Measurements from ENCODE around the gene THTPA. TPM values are rescaled to one million over a fixed set of nuclear protein-coding genes. Genes with fewer than 3 reads are reported as not detected.

The THTPA gene
- total and polyA plus RNA-seq, 2 of the 13 experiments (the other 11 are each of a cell fraction or from before 2014, with no cell fraction given): 7.4 to 8.7 TPM

GRCh38 chr14:23542261-23542660 is 13.8 kb upstream of the THTPA start:
- DNase-seq (ENCODE audit: low spot score) (no peak), ATAC-seq (no peak), FAIRE-seq (no peak)
- in situ Hi-C loops (cut with HindIII; ENCODE audit: extremely low pct_ligation_motif_present, low pct_unique_long_range_greater_than_20kb) (no loop called here), intact Hi-C loops (cut with micrococcal nuclease; ENCODE audit: unreplicated experiment) (no loop called here)
- Histone ChIP-seq H3K27me3 (ENCODE audit: control insufficient read depth in 1 of 2, insufficient read depth in 2 of 2, low read length in 2 of 2) (no peaks in the 10 kb centered on the region), H4K20me1 (ENCODE audit: insufficient read depth, low read length) (no peaks in the 10 kb centered on the region), H3K27ac (ENCODE audit: extremely low read length, insufficient read depth, low read length) (no peak overlapping the region), H3K9me3 (ENCODE audit: low read length) (no peaks in the 10 kb centered on the region), H3K4me3 (replicated peaks in 1 of 3; ENCODE audit: insufficient read depth in 1 of 3, low read depth in 2 of 3, low read length in 3 of 3) (no peak overlapping the region), H3K4me1 (ENCODE audit: insufficient read depth, low read length) (peaks cover 35% of the 10 kb centered on the region), H3K79me2 (ENCODE audit: insufficient read depth, low read length) (no peaks in the 10 kb centered on the region), H2AFZ (ENCODE audit: low read length) (no peak overlapping the region), H3K4me2 (ENCODE audit: low read depth, low read length) (no peak overlapping the region), H3K36me3 (replicated peaks in 1 of 2; ENCODE audit: control insufficient read depth in 1 of 2, insufficient read depth in 2 of 2, low read length in 2 of 2) (no peaks in the 10 kb centered on the region), H3K9ac (ENCODE audit: insufficient read depth, low read depth, low read length) (no peak overlapping the region)
- BruUV-seq (replicated peaks): no TSS peak
- CTCF ChIA-PET (ENCODE audit: low intra/inter-chr PET ratio, low total read pairs): no interaction called here
- TF ChIP-seq ARNTL (CRISPR knock-in tag; IDR thresholded peaks at IDR 0.05) (no peak), ZNF670 (CRISPR knock-in tag; IDR thresholded peaks at IDR 0.05; ENCODE audit: borderline replicate concordance) (no peak), ZNF660 (CRISPR knock-in tag; IDR thresholded peaks at IDR 0.05; ENCODE audit: borderline replicate concordance, low read depth) (no peak), ETV6 (CRISPR knock-in tag; conservative IDR thresholded peaks at IDR 0.05) (no peak)
- 79% methylated on average over 5 of the region's 5 CpGs for WGBS (ENCODE audit: low lambda C conversion rate)
- POLR2A ChIA-PET: no interaction called here

GRCh38 chr14:23543403-23543802 is 12.7 kb upstream of the THTPA start:
- FAIRE-seq (no peak), DNase-seq (ENCODE audit: low spot score) (no peak), ATAC-seq (no peak)
- Histone ChIP-seq H3K4me3 (replicated peaks in 1 of 3; ENCODE audit: insufficient read depth in 1 of 3, low read depth in 2 of 3, low read length in 3 of 3) (no peak overlapping the region), H3K27ac (ENCODE audit: extremely low read length, insufficient read depth, low read length) (no peak overlapping the region), H3K36me3 (replicated peaks in 1 of 2; ENCODE audit: control insufficient read depth in 1 of 2, insufficient read depth in 2 of 2, low read length in 2 of 2) (no peaks in the 10 kb centered on the region), H2AFZ (ENCODE audit: low read length) (no peak overlapping the region), H3K79me2 (ENCODE audit: insufficient read depth, low read length) (no peaks in the 10 kb centered on the region), H4K20me1 (ENCODE audit: insufficient read depth, low read length) (no peaks in the 10 kb centered on the region), H3K9me3 (ENCODE audit: low read length) (no peaks in the 10 kb centered on the region), H3K9ac (ENCODE audit: insufficient read depth, low read depth, low read length) (no peak overlapping the region), H3K4me1 (ENCODE audit: insufficient read depth, low read length) (peaks cover 46% of the 10 kb centered on the region), H3K27me3 (ENCODE audit: control insufficient read depth in 1 of 2, insufficient read depth in 2 of 2, low read length in 2 of 2) (no peaks in the 10 kb centered on the region), H3K4me2 (ENCODE audit: low read depth, low read length) (no peak overlapping the region)
- ChIA-PET CTCF (ENCODE audit: low intra/inter-chr PET ratio, low total read pairs) (no interaction called here), POLR2A (interaction anchor here (0.7 to 1.1 kb wide), 3 partner anchors 12 to 20 kb away, joined by 3 to 4 read pairs (median 3); no protein-coding TSS in a partner anchor)
- in situ Hi-C loops (cut with HindIII; ENCODE audit: extremely low pct_ligation_motif_present, low pct_unique_long_range_greater_than_20kb): no loop called here
- 96% methylated on average over 5 of the region's 5 CpGs for WGBS (ENCODE audit: low lambda C conversion rate)
- TF ChIP-seq HNRNPK (IDR thresholded peaks at IDR 0.05; ENCODE audit: low read depth, low read length, poor library complexity, severe bottlenecking) (peak; percentile 49), PCBP2 (optimal IDR thresholded peaks at IDR 0.05; ENCODE audit: low read depth, low read length, poor library complexity, severe bottlenecking) (peak; percentile 60), CEBPB (IDR thresholded peaks at IDR 0.05; ENCODE audit: borderline replicate concordance, low read depth, low read length) (peak; percentile 12; the same call in 1 of the 2 replicates), ZFP36 (IDR thresholded peaks at IDR 0.05; ENCODE audit: borderline replicate concordance, low read depth, low read length, partially characterized antibody) (no peak)
- BruUV-seq (replicated peaks): no TSS peak
- intact Hi-C loops (cut with micrococcal nuclease; ENCODE audit: unreplicated experiment): no loop called here

Measured in HepG2 (cell line).